ENCODE measurements around the gene PRPF40A. TPM values are rescaled to one million over a fixed set of nuclear protein-coding genes. Genes with fewer than 3 reads are reported as not detected.

PRPF40A gene
- total and polyA plus RNA-seq, 10 of the 15 experiments (the other 5 are each of a cell fraction or from before 2014, with no cell fraction given) = 97.8 to 197 (median 144) TPM

GRCh38 chr2:152613235-152613634, 104.0 kb downstream of the PRPF40A start:
- no peak for DNase-seq (ENCODE audit: low read depth, low spot score)
- Histone ChIP-seq H3K4me2 (ENCODE audit: control insufficient read depth, insufficient read depth) (no peak overlapping the region), H3K4me1 (ENCODE audit: control insufficient read depth, insufficient read depth, low read length) (peaks cover 20% of the 10 kb centered on the region), H3K27me3 (replicated peaks in 1 of 2; ENCODE audit: control insufficient read depth in 2 of 2, insufficient read depth in 2 of 2, low read length in 1 of 2) (no peaks in the 10 kb centered on the region), H3K27ac (ENCODE audit: control insufficient read depth, insufficient read depth) (peak overlapping the region; percentile 64; the same call in 1 of the 2 replicates), H3K9ac (ENCODE audit: control insufficient read depth, insufficient read depth, low read length) (no peak overlapping the region), H3K9me3 (replicated peaks; ENCODE audit: control insufficient read depth, insufficient read depth, low read length) (no peaks in the 10 kb centered on the region), H3K4me3 (no peak overlapping the region), H3K36me3 (ENCODE audit: control insufficient read depth in 2 of 2, insufficient read depth in 2 of 2, low read length in 1 of 2) (no peaks in the 10 kb centered on the region), H3K79me2 (ENCODE audit: control insufficient read depth, insufficient read depth, low read length) (no peaks in the 10 kb centered on the region), H2AFZ (ENCODE audit: control insufficient read depth, low read depth, low read length) (no peak overlapping the region), H4K20me1 (ENCODE audit: control insufficient read depth, insufficient read depth) (no peaks in the 10 kb centered on the region)
- 16% methylated on average over 2 of the region's 2 CpGs for WGBS (ENCODE audit: insufficient coverage, insufficient replicate concordance, low lambda C conversion rate, missing lambda C conversion rate)
- in situ Hi-C loops (cut with MboI) (no loop called here), intact Hi-C loops (cut with micrococcal nuclease; ENCODE audit: unreplicated experiment) (loop anchor here (2.0 to 5.0 kb wide), 3 partner anchors 46 to 276 kb away; partner anchors contain the start of gene FMNL2)
- peak; percentile 68 for ATAC-seq
- ChIA-PET POLR2A (interaction anchor here (0.8 to 2.3 kb wide), 4 partner anchors 40 to 277 kb away, joined by 3 to 9 read pairs (median 5); no protein-coding TSS in a partner anchor), SMC1A (ENCODE audit: uncharacterized antibody, unreplicated experiment) (interaction anchor here (0.6 to 5.2 kb wide), 26 partner anchors 8 to 566 kb away, joined by 3 to 30 read pairs (median 4); no protein-coding TSS in a partner anchor), CTCF (interaction anchor here (0.6 to 4.8 kb wide), 13 partner anchors 10 to 587 kb away, joined by 3 to 42 read pairs (median 4); partner anchors contain the start of gene STAM2), RAD21 (ENCODE audit: unreplicated experiment) (interaction anchor here (0.6 to 3.7 kb wide), 14 partner anchors 8 to 1156 kb away, joined by 3 to 25 read pairs (median 4); no protein-coding TSS in a partner anchor)
- no TSS peak for BruUV-seq (replicated peaks)
- no peak for FAIRE-seq
- TF ChIP-seq ZNF622 (IDR thresholded peaks at IDR 0.05) (no peak), EP300 (IDR thresholded peaks at IDR 0.05; ENCODE audit: borderline replicate concordance in 1 of 2, control insufficient read depth in 1 of 2, low read depth in 2 of 2, low read length in 2 of 2) (peak in 1 of 2 experiments; percentile 66; a peak in 1 of 4 replicates), POLR2AphosphoS5 (IDR thresholded peaks at IDR 0.05; ENCODE audit: low read length) (no peak), PAX8 (IDR thresholded peaks at IDR 0.05) (no peak), EED (IDR thresholded peaks at IDR 0.05; ENCODE audit: low read depth) (no peak), CHD2 (IDR thresholded peaks at IDR 0.05; ENCODE audit: borderline replicate concordance, low read depth, low read length) (no peak), CREB1 (IDR thresholded peaks at IDR 0.05; ENCODE audit: low read depth) (no peak), FOXK2 (IDR thresholded peaks at IDR 0.05) (no peak), TCF12 (IDR thresholded peaks at IDR 0.05; ENCODE audit: low read depth, low read length) (0 out of 2 replicates have a peak, but pooled peaks have one; percentile 25), RELB (IDR thresholded peaks at IDR 0.05; ENCODE audit: low read depth) (peak; percentile 69; the same call in 1 of the 2 replicates), TBL1XR1 (IDR thresholded peaks at IDR 0.05; ENCODE audit: low read depth, low read length) (no peak), SRF (IDR thresholded peaks at IDR 0.05; ENCODE audit: low read depth in 2 of 2, low read length in 2 of 2) (peak in 1 of 2 experiments; percentile 79; a peak in 1 of 4 replicates), FOXM1 (IDR thresholded peaks at IDR 0.05; ENCODE audit: low read depth, low read length) (no peak), NFIC (IDR thresholded peaks at IDR 0.05; ENCODE audit: low read depth, low read length) (peak; percentile 62), JUND (IDR thresholded peaks at IDR 0.05; ENCODE audit: low read depth, low read length) (no peak), ZBED1 (IDR thresholded peaks at IDR 0.05; ENCODE audit: borderline replicate concordance) (no peak), GABPA (IDR thresholded peaks at IDR 0.05; ENCODE audit: low read depth) (no peak), ZBTB40 (IDR thresholded peaks at IDR 0.05; ENCODE audit: borderline replicate concordance) (no peak), HDGF (IDR thresholded peaks at IDR 0.05) (no peak), MTA2 (IDR thresholded peaks at IDR 0.05; ENCODE audit: low read depth) (peak; percentile 75), PML (IDR thresholded peaks at IDR 0.05; ENCODE audit: low read length) (no peak), RUNX3 (IDR thresholded peaks at IDR 0.05; ENCODE audit: low read length) (peak; percentile 68)

All from GM12878 (cell line).